GM12878 (cell line): ENCODE data around the gene KLHL22. TPM values are rescaled to one million over a fixed set of nuclear protein-coding genes. Genes with fewer than 3 reads are reported as not detected.

Experiments used
- ATAC-seq: fragments of 200-7000 bp; cut with Tn5 transposase; 3 replicates; pipeline ENCODE4 v1.9.1; 2020; ENCODE audit warnings: mild to moderate bottlenecking, moderate library complexity
- BruUV-seq: library from RNA; stranded (reverse); fragments of 400-500 nt; replicated peaks from 2 replicates; lab custom pipeline; 2021; lab: Mats Ljungman, UMichigan
- CTCF ChIA-PET: fragments of 300-600 bp; sonication (Branson Sonifier 250); formaldehyde crosslinking; extraction: SDS; loops from one replicate; lab custom pipeline; 2021; ENCODE audit warnings: inconsistent platforms; lab: Yijun Ruan, JAX
- POLR2A ChIA-PET: fragments of 350-600 bp; formaldehyde crosslinking; extraction: SDS; loops from one replicate; lab custom pipeline; 2021; ENCODE audit warnings: inconsistent platforms; lab: Charles Lee
- RAD21 ChIA-PET: fragments of 300-600 bp; sonication (Branson Sonifier 250); formaldehyde crosslinking; loops from one replicate; lab custom pipeline; 2023; ENCODE audit warnings: antibody characterized with exemption; ENCODE audit not compliant: unreplicated experiment; lab: Charles Lee
- SMC1A ChIA-PET: fragments of 300-600 bp; sonication (Branson Sonifier 250); formaldehyde crosslinking; loops from one replicate; lab custom pipeline; 2023; ENCODE audit not compliant: unreplicated experiment, uncharacterized antibody; lab: Charles Lee
- DNase-seq: peaks from one replicate; pipeline ENCODE4 v3.0.0-alpha.2; 2011; ENCODE audit warnings: low read depth, low spot score
- FAIRE-seq: peaks from 3 replicates; lab custom pipeline; 2011; peaks lifted over from hg19 to GRCh38; lab: Jason Lieb, UNC
- H2AFZ ChIP-seq: 2 replicates; pipeline ENCODE4 v1.6.0; 2011; ENCODE audit warnings: low read depth, low read length, control low read depth; ENCODE audit not compliant: control insufficient read depth
- H3K27ac ChIP-seq: 2 replicates; pipeline ENCODE4 v1.5.1; 2011; ENCODE audit warnings: control low read depth; ENCODE audit not compliant: control insufficient read depth, insufficient read depth
- H3K27me3 ChIP-seq, 2 experiments: replicated peaks in 1 of 2; 2 replicates each; pipeline versions ENCODE4 v1.6.0 to v1.6.1; 2011; ENCODE audit warnings: low read length in 1 of 2; ENCODE audit not compliant: control insufficient read depth in 2 of 2, insufficient read depth in 2 of 2
- H3K36me3 ChIP-seq, 2 experiments: 2 replicates each; pipeline ENCODE4 v1.5.1; 2011; ENCODE audit warnings: low read length in 1 of 2; ENCODE audit not compliant: control insufficient read depth in 2 of 2, insufficient read depth in 2 of 2
- H3K4me1 ChIP-seq: 2 replicates; pipeline ENCODE4 v1.6.1; 2011; ENCODE audit warnings: mild to moderate bottlenecking, low read length, moderate library complexity, mixed read lengths; ENCODE audit not compliant: control insufficient read depth, insufficient read depth
- H3K4me2 ChIP-seq: 2 replicates; pipeline ENCODE4 v1.6.0; 2011; ENCODE audit warnings: control low read depth; ENCODE audit not compliant: control insufficient read depth, insufficient read depth
- H3K4me3 ChIP-seq: fragments of 200-600 bp; sonication (generic); 2 replicates; pipeline ENCODE4 v1.5.1; 2016
- H3K79me2 ChIP-seq: 2 replicates; pipeline ENCODE4 v1.6.0; 2011; ENCODE audit warnings: low read length; ENCODE audit not compliant: control insufficient read depth, insufficient read depth
- H3K9ac ChIP-seq: 2 replicates; pipeline ENCODE4 v1.8.0; 2011; ENCODE audit warnings: low read length, control low read depth, mixed read lengths; ENCODE audit not compliant: control insufficient read depth, insufficient read depth
- H3K9me3 ChIP-seq: replicated peaks from 3 replicates; pipeline ENCODE4 v1.5.1; 2011; ENCODE audit warnings: mild to moderate bottlenecking, low read length; ENCODE audit not compliant: control insufficient read depth, insufficient read depth
- H4K20me1 ChIP-seq: 2 replicates; pipeline ENCODE4 v1.6.0; 2011; ENCODE audit not compliant: control insufficient read depth, insufficient read depth
- CREM ChIP-seq: IDR thresholded peaks from 2 replicates; pipeline ENCODE4 v1.6.1; 2014; ENCODE audit warnings: antibody characterized with exemption, low read depth
- FOXM1 ChIP-seq: IDR thresholded peaks from 2 replicates; pipeline ENCODE4 v1.6.1; 2012; ENCODE audit warnings: low read depth, mild to moderate bottlenecking, inconsistent platforms, low read length, moderate library complexity
- KLF5 ChIP-seq: fragments of 450-650 bp; IDR thresholded peaks from 2 replicates; pipeline ENCODE4 v1.6.1; 2014; ENCODE audit warnings: mild to moderate bottlenecking; ENCODE audit not compliant: partially characterized antibody
- MLLT1 ChIP-seq: fragments of 450-650 bp; IDR thresholded peaks from 2 replicates; pipeline ENCODE4 v1.6.1; 2016; ENCODE audit warnings: mild to moderate bottlenecking
- NFIC ChIP-seq: IDR thresholded peaks from 2 replicates; pipeline ENCODE4 v1.6.1; 2012; ENCODE audit warnings: low read depth, mild to moderate bottlenecking, inconsistent platforms, low read length, moderate library complexity
- NR2C1 ChIP-seq: fragments of 450-650 bp; IDR thresholded peaks from 2 replicates; pipeline ENCODE4 v1.6.1; 2017; ENCODE audit warnings: antibody characterized with exemption, mild to moderate bottlenecking, moderate library complexity
- RELA ChIP-seq: fragments of 450-650 bp; IDR thresholded peaks from 2 replicates; pipeline ENCODE4 v1.8.0; 2014; ENCODE audit warnings: borderline replicate concordance; ENCODE audit not compliant: partially characterized antibody
- SUZ12 ChIP-seq: fragments of 200-600 bp; sonication (generic); IDR thresholded peaks from one replicate; pipeline ENCODE4 v1.6.1; 2018; ENCODE audit warnings: antibody characterized with exemption, mild to moderate bottlenecking; ENCODE audit not compliant: unreplicated experiment
- WRNIP1 ChIP-seq: IDR thresholded peaks from 2 replicates; pipeline ENCODE4 v1.6.1; 2011; ENCODE audit warnings: low read depth, low read length, improper control_type of control experiment, borderline replicate concordance
- WGBS: methylation state at CpG from one replicate; pipeline ENCODE4 v1.1.6; 2016; ENCODE audit warnings: low lambda C conversion rate; ENCODE audit not compliant: insufficient replicate concordance, insufficient coverage; ENCODE audit errors: missing lambda C conversion rate; 5-methylcytosine and 5-hydroxymethylcytosine counted together
- in situ Hi-C: fragments of 300-500 bp; cut with MboI; formaldehyde crosslinking; loops from 9 replicates; pipeline ENCODE4 v1.14.3; 2018; ENCODE audit warnings: mixed read lengths
- intact Hi-C: fragments of 100-400 bp; cut with micrococcal nuclease; formaldehyde crosslinking; loops from one replicate; pipeline ENCODE4 v1.14.2; 2022; ENCODE audit not compliant: unreplicated experiment
- polyA plus RNA-seq, 11 experiments: library from polyadenylated mRNA; depleted of rRNA in 4 of 11; unstranded in 6 of 11; stranded (reverse) in 5 of 11; fragments of >200 nt; fragmentation: Nextera tagmentation in 4 of 11; fragmentation: Illumina TruSeq in 1 of 11; extraction: Ambion mirVana in 4 of 11; extraction: Trizol in 1 of 11; gene quantifications; 1 replicate in 1 of 11; 2 replicates in 10 of 11; pipeline versions ENCODE4 v1.2.1 to v1.2.3, GENCODE V29; 2011 to 2016; ENCODE audit warnings: inconsistent platforms in 2 of 11, missing spikeins in 2 of 11, low read depth in 1 of 11
- total RNA-seq, 4 experiments: library from RNA; depleted of rRNA in 3 of 4; stranded (reverse); fragments of >200 nt in 3 of 4; fragmentation: Illumina TruSeq in 1 of 4; extraction: Trizol in 1 of 4; gene quantifications; 2 replicates each; pipeline versions ENCODE4 v1.2.1 to v1.2.3, GENCODE V29; 2013 to 2021

KLHL22 gene
- total and polyA plus RNA-seq, 10 of the 15 experiments (the other 5 are each of a cell fraction or from before 2014, with no cell fraction given) = 0.06 to 22.1 (median 14.2) TPM

GRCh38 chr22:20439556-20439927 lies 56.1 kb downstream of the KLHL22 start:
- Histone ChIP-seq H3K36me3 (no peaks in the 10 kb centered on the region), H3K27me3 (peaks cover 8 to 14% of the 10 kb centered on the region in 2 experiments; a peak in 3 of 4 replicates), H3K4me2 (no peak overlapping the region), H3K4me3 (no peak overlapping the region), H3K4me1 (no peaks in the 10 kb centered on the region), H3K9ac (no peak overlapping the region), H3K27ac (no peak overlapping the region), H3K79me2 (no peaks in the 10 kb centered on the region), H2AFZ (no peak overlapping the region), H3K9me3 (no peaks in the 10 kb centered on the region), H4K20me1 (no peaks in the 10 kb centered on the region)
- BruUV-seq = no TSS peak
- DNase-seq (no peak), ATAC-seq (no peak), FAIRE-seq (no peak)
- RAD21 ChIA-PET = no interaction called here
- intact Hi-C loops = no loop called here
- CTCF ChIA-PET = no interaction called here
- POLR2A ChIA-PET = no interaction called here
- TF ChIP-seq WRNIP1 = no peak
- TF ChIP-seq NR2C1 = no peak
- TF ChIP-seq RELA = no peak
- TF ChIP-seq SUZ12 = no peak
- no peak for TF ChIP-seq KLF5
- TF ChIP-seq NFIC = no peak
- no peak for TF ChIP-seq MLLT1
- TF ChIP-seq FOXM1 = no peak
- no peak for TF ChIP-seq CREM
- SMC1A ChIA-PET = no interaction called here
- in situ Hi-C loops = no loop called here
- WGBS = 97% methylated on average over 4 of the region's 4 CpGs
